GM18499 (cell line): Measurements from ENCODE around the gene PSG2.
"Not testable (repeated sequence)": the region's sequence is repeated elsewhere in the genome, so short reads cannot be mapped to it uniquely, and the experiment has no call there.

Source experiments
- ATAC-seq: cut with Tn5 transposase; IDR thresholded peaks from one replicate; pipeline ENCODE4 v1.9.1; 2021; ENCODE audit warnings: moderate number of reproducible peaks; ENCODE audit not compliant: insufficient read depth, unreplicated experiment

Gene PSG2

DNA sequence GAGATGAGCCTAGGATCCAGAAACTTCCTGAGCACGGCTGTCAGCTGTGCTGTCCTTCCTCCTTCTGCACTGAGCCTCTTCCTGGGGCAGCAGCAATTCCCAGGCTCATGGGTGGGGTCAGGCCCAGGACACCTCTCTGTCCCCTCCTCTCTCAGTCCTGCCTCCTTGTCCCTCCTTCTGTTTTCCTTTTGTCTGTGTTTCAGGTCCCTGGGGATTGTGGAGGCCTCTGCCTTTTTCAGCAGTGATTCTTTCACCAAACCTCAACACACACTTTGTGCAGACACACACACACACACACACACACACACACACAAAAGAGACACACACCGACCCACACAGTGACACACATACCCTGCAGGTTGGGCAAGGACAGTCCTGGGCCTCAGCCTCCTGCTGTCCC lies at the start of gene PSG2:
Gene PSG2 (minus strand): TSS at position 101 of the 400 bp plus-strand sequence. CDS start 132 bp downstream, outside the sequence.
- ATAC-seq = not testable (repeated sequence)

DNA sequence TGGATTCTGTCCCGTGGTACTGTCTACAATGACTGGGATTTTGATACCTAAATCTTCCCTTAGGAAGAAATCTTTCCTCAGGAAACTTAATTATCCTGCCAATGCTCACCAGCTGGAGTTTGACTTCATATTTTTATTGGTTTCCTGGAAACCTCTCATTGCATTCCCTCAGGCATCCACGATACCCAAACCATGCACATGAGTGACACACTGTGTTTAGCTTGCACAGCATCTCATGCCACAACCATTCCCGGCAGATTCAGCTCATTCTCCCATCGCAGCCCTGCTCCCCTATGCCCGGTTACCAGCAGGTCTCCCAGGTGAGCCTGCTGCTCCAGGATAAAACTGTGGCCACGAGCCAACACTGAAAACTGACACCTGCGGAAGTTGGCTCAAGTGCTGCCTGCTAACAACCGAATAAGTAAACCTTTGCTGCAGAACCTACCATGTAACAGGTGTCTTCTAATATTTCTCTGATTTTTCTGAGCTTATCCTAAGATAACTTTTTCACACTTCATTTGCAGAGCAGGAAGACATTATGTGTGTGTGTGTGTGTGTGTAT lies 48.9 kb upstream of the PSG2 start:
- not testable (repeated sequence) for ATAC-seq

DNA sequence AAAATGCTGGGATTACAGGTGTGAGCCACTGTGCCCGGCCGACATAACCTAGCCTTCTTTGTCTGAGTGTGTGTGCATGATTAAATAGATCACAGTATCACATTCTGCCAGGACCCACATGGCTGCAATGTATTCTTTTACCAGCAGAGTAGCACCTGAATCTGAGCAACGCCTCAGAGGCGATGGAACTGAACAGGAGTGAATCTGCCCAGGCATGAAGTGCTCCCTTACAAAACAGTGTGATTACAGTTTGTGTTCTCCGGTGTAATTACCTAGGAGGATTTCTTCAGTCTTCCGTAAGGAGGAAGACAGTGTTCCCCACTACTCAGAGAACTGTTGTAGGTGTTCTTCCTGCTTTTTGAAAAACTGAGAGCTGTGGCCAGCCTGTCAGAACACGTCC lies 46.7 kb upstream of the PSG2 start:
- ATAC-seq = not testable (repeated sequence)

DNA sequence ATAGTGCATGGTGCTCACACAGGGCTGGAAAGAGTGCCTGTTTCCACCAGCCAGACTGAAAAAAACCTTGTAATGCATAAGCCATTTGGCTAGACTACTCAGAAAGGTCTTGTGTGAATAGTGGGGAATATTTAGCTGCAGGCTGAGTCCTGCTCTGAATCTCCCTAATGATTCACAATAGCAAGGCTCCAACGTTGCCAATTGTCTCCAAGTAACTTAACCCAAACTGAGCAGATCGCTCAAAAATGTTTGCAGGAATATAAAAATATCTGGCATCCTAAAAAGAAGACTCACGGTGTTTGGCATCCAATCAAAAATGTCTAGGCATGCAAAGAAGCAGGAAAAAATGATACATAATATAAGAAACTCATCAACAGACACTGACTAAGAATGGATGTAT lies 44.8 kb upstream of the PSG2 start:
- ATAC-seq = not testable (repeated sequence)

DNA sequence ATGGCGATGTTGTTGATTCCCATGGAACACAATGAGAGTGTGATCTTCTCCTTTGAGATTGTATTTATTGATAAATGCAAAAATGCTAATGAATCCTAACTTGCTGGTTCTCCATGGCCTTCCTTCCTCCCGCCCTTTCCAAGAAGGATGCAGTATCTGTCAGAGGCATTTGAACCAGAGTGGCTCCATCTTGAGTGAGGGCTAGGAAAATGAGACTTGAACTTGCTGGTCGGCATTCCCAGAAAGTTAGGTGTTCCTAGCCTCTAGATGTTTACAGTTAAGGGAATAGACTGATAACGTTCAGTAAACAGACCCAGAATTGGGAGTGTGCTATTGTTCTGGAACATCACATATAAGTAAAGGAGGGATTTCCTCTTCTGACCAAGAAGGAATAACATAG lies 44.2 kb upstream of the PSG2 start:
- no peak for ATAC-seq

DNA sequence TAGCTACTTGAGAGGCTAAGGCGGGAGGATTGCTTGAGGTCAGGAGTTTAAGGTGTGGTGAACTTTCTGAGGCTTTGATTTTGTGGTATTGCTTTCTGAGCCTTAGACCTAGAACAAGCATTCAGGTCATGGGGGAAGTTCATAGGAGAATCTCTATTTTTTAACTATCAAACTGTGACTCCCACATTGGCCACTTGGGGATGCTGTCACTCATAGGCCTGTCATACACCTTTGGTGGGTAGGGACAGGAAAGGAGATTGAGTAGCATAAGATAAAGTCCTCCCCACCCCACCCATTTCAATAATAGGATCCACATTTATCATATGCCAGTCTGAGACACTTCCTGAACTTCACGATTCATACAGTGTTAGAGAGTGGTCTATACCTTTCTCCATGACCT lies 41.9 kb upstream of the PSG2 start:
- no peak for ATAC-seq

DNA sequence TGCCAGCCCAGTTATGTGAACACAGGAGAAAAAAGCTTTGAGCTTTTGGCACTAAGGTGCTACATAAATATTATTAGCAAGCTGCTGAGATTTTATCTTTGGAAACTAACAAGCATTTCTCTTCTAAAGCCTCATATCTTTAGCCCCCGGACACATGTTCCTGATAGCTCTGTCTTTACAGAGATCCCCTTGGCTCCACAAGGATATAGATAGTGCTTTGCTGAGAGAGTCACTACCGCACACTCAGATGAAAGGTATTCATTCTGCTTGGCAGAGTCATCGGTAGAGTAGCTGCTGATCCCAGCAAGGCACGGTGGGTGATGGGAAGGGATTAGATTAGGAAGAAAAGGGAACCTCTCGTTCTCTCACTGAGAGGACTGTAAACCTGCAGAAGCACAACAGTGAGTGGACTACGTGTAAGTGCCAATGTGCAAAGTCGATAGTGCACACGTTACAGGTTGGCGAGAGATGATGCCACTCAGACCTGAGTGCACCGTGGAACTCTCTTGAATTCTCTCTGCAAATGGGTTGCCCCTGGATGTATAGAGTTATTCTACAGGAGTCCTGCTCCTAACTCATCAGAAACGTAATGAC lies 38.0 kb upstream of the PSG2 start:
- not testable (repeated sequence) for ATAC-seq

DNA sequence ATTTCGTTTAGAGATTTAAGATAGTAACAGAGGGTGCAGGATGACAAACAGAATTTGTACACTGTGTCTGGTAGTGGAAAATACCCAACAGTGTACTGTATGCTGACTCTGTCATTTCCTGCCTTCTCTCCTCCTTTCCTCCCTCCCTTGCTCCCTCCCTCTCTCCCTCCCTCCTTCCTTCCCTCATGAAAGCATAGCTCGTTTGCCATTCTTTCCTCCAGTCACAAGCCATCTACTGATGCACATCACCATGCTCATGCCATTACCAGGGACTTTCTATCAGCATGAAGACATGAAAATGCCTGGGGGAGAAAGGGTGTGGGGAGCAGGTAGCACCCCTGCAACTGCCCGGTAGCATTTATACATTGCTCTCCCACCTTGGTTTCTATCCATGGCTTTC lies 37.0 kb upstream of the PSG2 start:
- not testable (repeated sequence) for ATAC-seq

DNA sequence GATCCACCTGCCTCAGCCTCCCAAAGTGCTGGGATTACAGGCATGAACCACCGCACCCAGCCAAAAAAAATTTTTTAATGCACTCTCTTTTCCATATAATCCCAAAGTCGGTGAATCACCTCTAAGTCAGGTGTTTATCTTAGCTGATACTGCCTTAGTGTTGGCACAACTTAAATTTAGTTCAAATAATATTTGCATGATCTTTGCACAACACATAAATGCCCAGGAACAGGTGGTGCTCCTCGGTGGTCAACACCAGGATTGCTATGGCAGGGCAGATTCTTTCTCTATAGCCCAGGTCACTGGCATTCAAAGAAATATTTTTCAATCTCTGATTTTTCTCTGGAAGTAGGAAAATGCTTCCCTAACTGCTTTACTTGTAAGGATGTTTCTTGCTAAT lies 33.9 kb upstream of the PSG2 start:
- not testable (repeated sequence) for ATAC-seq

DNA sequence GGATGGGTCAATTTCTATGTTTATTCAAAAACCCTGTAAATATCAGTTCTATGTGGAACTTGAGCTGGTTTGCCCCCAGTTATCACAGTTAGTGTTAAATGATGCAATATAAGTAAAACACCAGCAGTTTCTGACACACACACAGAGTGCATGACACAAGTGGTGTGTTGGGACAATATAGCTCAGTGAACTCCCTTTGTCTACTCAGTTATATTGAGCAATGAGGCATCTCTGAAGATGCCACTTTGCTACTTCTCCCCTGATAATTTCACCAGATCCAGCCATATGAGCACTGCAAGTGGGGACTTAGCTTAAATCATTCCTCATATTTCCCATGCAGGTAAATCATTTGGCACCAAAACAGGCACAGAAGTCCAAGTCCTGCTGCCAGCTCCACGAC lies 33.0 kb upstream of the PSG2 start:
- ATAC-seq = not testable (repeated sequence)

DNA sequence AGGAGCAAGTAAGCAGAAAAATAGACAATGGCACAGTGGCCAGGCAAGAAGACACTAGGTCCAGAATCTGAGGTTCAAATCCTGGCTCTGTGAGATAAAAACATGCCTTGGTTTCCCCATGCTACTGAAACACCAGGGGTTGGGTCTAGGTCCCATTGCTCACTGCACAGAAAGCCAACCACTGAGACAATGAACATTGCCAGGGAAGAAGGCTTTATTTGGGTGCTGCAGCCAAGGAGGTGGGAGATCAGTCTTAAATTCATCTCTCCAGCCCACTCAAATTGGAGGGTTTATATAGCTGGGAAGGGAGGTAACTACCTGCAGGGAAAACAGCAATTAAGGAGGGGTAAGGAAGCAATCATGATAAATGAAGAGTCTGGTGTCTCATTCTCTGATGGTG lies 32.6 kb upstream of the PSG2 start:
- not testable (repeated sequence) for ATAC-seq

DNA sequence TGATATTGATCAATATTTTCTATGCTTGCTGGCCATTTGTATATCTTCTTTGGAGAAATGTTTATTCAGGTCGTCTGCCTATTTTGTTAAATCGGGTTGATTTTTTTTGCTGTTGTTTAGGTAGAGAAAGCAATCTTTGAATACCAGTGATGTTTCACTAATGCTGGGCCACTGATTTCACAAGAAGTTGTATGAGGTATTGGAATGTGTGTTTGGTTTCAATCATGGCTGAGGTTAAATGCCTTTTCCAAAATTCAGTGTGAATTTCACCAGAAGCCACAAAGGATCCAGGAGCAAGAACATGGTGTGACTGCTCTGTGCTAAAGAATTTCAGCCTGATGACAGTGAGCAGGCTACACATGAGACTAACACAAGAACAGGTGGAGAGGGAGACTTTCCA lies 32.1 kb upstream of the PSG2 start:
- ATAC-seq = not testable (repeated sequence)

DNA sequence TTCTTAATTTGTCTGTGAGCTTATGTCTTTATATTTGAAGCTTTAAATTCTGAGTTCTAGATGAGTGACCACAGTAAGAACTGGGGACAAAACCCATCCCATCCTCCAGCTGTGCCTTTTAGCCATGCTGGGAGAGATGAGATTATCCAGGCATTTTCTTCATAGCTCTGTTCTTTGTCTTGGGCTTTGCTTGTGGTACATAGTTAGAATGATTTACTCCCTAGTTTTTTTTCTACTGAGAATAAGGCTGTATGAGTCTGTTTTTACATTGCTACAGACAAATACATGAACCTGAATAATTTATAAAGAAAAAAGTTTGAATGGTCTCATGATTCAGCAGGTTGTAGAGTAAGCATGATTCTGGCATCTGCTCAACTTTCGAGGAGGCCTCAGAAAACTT lies 24.9 kb upstream of the PSG2 start:
- not testable (repeated sequence) for ATAC-seq

DNA sequence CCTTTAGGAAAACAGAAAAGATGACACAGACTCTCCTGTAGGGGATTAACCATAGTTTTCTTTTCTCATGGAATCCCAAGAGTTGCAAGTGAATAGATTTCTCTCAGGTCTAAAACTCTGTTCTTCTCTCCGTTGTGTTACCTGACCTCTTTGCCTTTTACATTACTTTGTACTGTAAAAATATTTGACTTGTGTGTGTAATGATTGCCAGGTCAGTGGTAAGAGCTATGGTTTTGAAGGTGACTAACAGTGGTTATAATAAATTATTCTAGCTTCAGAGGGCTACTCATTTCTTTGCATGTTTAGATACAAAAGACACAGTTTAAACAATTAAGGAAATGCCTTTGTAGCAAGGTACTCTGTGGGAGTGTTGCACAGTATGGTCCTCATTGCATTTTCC lies 23.0 kb upstream of the PSG2 start:
- ATAC-seq = no peak

DNA sequence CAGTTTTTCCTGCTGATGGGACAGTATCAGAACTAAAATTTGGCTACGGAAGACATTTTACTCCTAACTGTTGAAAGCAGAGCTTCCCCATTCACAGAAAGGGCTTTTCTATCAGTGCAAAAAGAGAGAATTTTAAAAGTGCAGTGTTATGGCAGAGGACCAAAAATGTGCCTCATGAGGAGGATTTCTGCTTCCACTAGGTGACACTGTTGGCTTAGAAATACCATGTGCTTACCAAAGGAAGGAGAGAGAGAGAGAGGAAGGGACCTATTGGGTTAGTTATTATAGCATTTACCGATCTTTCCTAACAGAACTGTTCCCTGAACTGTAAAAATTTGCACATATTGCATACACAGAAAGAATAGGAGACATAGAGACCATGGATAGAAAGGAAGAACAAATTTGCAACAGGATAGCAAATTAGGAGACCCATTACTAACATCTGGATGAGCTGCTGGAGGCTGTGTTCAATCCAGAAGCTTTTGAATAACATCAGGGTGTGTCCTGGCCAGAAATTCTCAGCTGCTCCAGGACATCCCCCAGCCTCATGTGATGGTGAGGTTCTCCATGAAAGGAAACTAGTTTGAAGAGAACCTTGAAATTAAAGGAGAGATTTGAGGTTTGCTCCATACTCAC lies 21.8 kb upstream of the PSG2 start:
- ATAC-seq = not testable (repeated sequence)

DNA sequence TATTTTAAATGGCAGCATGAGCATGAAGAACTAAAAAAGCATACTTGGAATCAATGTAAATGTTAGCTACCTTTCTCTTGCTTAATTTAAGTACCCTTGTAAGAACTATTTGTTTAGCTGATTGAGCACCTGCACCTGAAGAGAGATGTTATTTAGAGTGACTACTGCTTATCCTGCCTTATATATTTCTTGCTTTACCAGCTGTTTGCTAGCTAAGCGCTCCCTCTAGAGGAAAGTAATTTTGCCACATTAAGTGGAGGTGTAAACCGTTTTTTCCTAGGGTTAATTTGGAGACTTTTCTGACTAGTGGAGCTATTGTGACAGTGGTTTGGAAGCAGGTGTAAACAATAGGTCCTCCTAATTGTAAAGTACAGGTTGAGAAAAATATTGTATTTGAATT lies 19.4 kb upstream of the PSG2 start:
- ATAC-seq = no peak

DNA sequence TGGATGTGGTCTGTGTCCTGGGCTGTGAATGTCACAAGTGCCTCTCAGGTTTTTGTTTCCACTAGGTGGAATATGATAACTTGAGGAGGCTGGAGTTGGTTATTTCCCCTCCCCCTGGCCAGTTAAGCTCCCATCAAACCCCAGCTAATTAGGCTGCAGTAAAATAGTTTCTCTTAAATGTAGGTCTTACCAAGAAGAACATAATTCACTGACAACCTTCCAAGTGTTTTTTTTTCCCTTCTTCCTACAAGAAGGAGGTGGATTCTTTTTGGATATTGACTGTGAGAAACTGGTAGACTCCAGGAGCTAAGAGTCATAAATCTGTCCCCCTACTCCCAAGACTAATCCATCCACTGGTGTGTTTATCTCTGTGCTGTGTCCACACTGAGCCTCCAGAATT lies 15.9 kb upstream of the PSG2 start:
- not testable (repeated sequence) for ATAC-seq

DNA sequence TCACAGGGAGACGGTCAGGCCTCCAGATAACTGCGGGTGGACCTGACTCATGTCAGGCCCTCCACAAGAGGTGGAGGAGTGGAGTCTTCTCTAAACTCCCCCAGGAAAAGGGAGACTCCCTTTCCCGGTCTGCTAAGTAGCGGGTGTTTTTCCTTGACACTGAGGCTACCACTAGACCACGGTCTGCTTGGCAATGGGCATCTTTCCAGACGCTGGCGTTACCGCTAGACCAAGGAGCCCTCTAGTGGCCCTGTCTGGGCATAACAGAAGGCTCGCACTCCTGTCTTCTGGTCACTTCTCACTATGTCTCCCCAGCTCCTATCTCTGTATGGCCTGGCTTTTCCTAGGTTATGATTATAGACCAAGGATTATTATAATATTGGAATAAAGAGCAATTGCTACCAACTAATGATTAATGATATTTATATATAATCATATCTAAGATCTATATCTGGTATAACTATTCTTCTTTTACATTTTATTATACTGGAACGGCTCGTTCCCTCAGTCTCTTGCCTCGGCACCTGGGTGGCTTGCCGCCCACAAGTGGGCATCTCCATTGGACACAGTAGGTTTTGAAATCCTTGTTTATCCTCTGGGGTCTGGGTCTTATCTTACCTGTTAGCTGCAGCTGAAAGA lies 5.3 kb upstream of the PSG2 start:
- not testable (repeated sequence) for ATAC-seq

DNA sequence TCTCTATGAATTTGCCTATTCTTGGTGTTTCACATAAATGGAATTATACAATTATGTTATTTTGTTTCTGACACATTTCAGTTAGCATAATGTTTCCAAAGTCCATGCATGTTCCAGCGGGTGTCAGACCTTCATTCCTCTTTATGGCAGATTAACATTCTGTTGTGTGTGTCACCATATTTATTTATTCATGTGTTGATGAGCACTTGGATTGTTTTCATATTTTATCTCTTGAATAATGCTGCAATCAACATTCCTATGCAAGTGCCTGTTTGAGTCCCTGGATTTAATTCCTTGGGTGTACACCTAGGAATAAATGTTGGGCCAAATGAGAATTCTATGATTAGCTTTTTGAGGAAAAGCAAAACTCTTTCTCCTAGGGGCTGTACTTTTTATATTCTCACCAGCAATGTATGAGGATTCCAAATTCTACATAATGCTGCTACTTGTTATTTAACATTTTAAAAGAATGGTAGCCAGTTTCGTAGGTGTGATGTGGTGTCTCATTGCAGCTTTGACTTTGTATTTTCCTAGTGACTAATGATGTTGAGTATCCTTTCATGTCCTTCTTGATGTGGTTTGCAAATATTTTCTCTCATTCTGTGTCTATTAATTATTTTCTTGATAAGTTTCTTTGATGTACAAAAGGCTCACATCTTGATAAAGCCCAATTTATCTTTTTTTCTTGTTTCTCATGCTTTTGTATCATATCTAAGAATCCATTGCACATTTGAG lies 3.5 kb upstream of the PSG2 start:
- not testable (repeated sequence) for ATAC-seq

DNA sequence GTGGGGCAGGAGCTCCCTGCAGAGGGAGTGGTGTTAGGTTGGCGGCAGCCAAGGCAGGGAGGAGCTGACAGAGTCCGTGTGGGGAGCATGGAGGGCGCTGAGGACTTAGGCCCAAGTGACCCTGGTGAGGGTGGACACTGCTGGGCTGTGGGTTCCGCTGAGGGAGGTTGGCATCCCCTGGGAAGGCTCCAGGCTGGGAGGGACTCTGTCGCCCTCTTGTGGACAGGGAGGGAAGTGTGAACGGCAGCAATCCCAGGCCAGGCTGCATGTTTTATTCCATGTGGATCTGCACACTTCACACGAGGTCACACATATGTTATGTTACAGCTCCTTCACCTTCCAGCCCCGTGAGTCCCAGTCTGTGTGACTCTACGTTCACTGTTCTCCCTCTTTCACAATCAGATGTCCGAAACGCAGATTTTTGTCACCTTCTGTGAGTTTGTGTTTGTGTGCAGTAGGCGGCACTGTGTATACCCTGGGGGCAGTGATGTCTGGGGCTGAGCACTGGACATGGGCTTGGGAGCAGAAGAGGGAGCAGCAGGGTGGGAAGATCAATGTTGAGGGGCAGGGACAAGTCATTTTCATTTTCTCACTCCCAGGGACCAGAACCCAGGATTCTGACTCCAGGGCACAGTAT lies 1.8 kb upstream of the PSG2 start:
- not testable (repeated sequence) for ATAC-seq
